A673 (cell line): Measurements from ENCODE around the gene FADS6.

ENCODE experiments used
- EZH2 ChIP-seq: fragments of 200-600 bp; sonication (generic); IDR thresholded peaks from 2 replicates; pipeline ENCODE4 v1.6.1; 2017; ENCODE audit warnings: borderline replicate concordance, low read depth, mild to moderate bottlenecking, mixed read lengths, antibody characterized with exemption, low read length; ENCODE audit not compliant: poor library complexity, severe bottlenecking
- TF ChIP-seq, protein P1 (sequence below): fragments of 300-800, 200-600 bp; sonication (generic); conservative IDR thresholded peaks from 2 replicates; pipeline ENCODE4 v1.5.1; 2017; ENCODE audit warnings: low read depth, mild to moderate bottlenecking, antibody characterized with exemption, low read length, moderate library complexity, mixed read lengths

DNA sequence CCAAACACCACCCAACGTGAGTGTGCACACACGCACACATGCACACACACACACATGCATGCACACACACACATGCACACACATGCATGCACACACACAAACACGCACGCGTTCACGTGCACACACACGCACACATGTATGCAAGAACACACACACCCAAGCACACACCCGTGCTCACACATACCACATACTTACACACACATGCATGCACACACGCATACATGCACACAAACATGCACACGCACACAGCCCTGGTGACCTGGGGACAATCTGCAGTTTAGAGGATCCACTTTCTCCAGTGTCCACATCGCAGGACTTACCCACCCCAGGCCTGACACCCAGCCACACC, 23.4 kb upstream of the FADS6 start:
- TF ChIP-seq, protein P1, sequence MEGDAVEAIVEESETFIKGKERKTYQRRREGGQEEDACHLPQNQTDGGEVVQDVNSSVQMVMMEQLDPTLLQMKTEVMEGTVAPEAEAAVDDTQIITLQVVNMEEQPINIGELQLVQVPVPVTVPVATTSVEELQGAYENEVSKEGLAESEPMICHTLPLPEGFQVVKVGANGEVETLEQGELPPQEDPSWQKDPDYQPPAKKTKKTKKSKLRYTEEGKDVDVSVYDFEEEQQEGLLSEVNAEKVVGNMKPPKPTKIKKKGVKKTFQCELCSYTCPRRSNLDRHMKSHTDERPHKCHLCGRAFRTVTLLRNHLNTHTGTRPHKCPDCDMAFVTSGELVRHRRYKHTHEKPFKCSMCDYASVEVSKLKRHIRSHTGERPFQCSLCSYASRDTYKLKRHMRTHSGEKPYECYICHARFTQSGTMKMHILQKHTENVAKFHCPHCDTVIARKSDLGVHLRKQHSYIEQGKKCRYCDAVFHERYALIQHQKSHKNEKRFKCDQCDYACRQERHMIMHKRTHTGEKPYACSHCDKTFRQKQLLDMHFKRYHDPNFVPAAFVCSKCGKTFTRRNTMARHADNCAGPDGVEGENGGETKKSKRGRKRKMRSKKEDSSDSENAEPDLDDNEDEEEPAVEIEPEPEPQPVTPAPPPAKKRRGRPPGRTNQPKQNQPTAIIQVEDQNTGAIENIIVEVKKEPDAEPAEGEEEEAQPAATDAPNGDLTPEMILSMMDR, result no peak
- TF ChIP-seq EZH2, result no peak
